SIG-M5 treated with dmso at 0.1 percent for 504 hours (cell line): ENCODE measurements around the gene ATP5F1D.

Experiments
- DNase-seq: peaks from one replicate; lab custom pipeline; 2025; ENCODE audit not compliant: unreplicated experiment; lab: John Stamatoyannopoulos, UW

Gene ATP5F1D

GRCh38 chr19:1291761-1292418 is 50.3 kb downstream of the ATP5F1D start:
- no peak for DNase-seq

GRCh38 chr19:1292419-1293151 is 51.0 kb downstream of the ATP5F1D start:
- DNase-seq, result no peak

- no peak for DNase-seq
Measured at GRCh38 chr19:1293782-1294604, 52.4 kb downstream of the ATP5F1D start.
